RWPE2 (cell line): ENCODE data around the gene CMIP.

ENCODE experiments used
- ATAC-seq: fragments of 200-7000 bp; cut with Tn5 transposase; 3 replicates; pipeline ENCODE4 v1.9.1; 2021; ENCODE audit warnings: low read depth
- DNase-seq: peaks from one replicate; pipeline ENCODE4 v3.0.0-alpha.2; 2020; ENCODE audit warnings: low spot score
- H3K27ac ChIP-seq: fragments of 450-650 bp; 2 replicates; pipeline ENCODE4 v1.5.1; 2017; ENCODE audit warnings: mild to moderate bottlenecking; ENCODE audit not compliant: poor library complexity, severe bottlenecking
- H3K27me3 ChIP-seq: fragments of 250-450 bp; sonication (Bioruptor Pico); 2 replicates; pipeline ENCODE4 v1.5.1; 2021; ENCODE audit warnings: mild to moderate bottlenecking, moderate library complexity; ENCODE audit not compliant: insufficient read depth, poor library complexity, severe bottlenecking
- H3K36me3 ChIP-seq: fragments of 250-450 bp; sonication (Bioruptor Pico); 2 replicates; pipeline ENCODE4 v1.5.1; 2020; ENCODE audit warnings: low read depth, mild to moderate bottlenecking, moderate library complexity
- H3K4me1 ChIP-seq: fragments of 250-450 bp; sonication (Bioruptor Pico); 2 replicates; pipeline ENCODE4 v1.5.1; 2021; ENCODE audit warnings: mild to moderate bottlenecking, moderate library complexity; ENCODE audit not compliant: insufficient read depth, poor library complexity, severe bottlenecking
- H3K4me3 ChIP-seq: fragments of 250-450 bp; sonication (Bioruptor Pico); 2 replicates; pipeline ENCODE4 v1.5.1; 2021; ENCODE audit warnings: mild to moderate bottlenecking, moderate library complexity; ENCODE audit not compliant: severe bottlenecking
- H3K9me3 ChIP-seq: fragments of 250-450 bp; sonication (Bioruptor Pico); 2 replicates; pipeline ENCODE4 v1.5.1; 2021; ENCODE audit warnings: mild to moderate bottlenecking, moderate library complexity; ENCODE audit not compliant: severe bottlenecking
- TF ChIP-seq, protein P1 (sequence below): fragments of 450-650 bp; IDR thresholded peaks from one replicate; pipeline ENCODE4 v1.5.1; 2017; ENCODE audit warnings: mild to moderate bottlenecking, moderate library complexity; ENCODE audit not compliant: poor library complexity, severe bottlenecking

Gene CMIP

DNA sequence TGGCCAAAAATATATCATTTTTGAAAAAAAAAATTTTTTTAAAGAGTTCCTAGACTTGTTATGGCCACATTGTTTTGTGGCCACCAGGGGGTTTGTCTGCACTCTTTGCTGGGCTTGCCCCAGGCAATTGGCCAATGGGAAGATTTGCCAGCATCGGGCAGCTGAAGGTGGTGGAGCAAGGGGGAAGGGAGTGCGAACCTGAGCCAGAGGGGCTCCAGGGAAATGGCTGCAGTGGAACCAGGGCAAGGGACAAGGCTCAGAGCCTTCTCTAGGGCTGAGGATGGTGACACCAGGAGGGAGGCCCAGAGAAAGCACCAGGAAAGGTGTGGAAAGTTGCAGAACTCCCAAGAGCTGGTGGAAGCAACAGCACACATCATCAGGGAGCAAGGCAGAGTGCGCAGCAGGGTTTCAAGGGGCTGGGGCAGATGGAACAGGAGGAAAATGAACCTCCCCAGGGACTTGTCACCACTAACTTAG lies 15.5 kb upstream of the CMIP start:
- Histone ChIP-seq H3K27me3 (no peaks in the 10 kb centered on the region), H3K27ac (no peak overlapping the region), H3K4me1 (peaks cover 3% of the 10 kb centered on the region), H3K36me3 (no peaks in the 10 kb centered on the region), H3K9me3 (no peaks in the 10 kb centered on the region), H3K4me3 (no peak overlapping the region)
- TF ChIP-seq, protein P1, sequence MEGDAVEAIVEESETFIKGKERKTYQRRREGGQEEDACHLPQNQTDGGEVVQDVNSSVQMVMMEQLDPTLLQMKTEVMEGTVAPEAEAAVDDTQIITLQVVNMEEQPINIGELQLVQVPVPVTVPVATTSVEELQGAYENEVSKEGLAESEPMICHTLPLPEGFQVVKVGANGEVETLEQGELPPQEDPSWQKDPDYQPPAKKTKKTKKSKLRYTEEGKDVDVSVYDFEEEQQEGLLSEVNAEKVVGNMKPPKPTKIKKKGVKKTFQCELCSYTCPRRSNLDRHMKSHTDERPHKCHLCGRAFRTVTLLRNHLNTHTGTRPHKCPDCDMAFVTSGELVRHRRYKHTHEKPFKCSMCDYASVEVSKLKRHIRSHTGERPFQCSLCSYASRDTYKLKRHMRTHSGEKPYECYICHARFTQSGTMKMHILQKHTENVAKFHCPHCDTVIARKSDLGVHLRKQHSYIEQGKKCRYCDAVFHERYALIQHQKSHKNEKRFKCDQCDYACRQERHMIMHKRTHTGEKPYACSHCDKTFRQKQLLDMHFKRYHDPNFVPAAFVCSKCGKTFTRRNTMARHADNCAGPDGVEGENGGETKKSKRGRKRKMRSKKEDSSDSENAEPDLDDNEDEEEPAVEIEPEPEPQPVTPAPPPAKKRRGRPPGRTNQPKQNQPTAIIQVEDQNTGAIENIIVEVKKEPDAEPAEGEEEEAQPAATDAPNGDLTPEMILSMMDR: peak; percentile 58
- ATAC-seq (peak; percentile 60; the same call in 2 of the 3 replicates), DNase-seq (no peak)

DNA sequence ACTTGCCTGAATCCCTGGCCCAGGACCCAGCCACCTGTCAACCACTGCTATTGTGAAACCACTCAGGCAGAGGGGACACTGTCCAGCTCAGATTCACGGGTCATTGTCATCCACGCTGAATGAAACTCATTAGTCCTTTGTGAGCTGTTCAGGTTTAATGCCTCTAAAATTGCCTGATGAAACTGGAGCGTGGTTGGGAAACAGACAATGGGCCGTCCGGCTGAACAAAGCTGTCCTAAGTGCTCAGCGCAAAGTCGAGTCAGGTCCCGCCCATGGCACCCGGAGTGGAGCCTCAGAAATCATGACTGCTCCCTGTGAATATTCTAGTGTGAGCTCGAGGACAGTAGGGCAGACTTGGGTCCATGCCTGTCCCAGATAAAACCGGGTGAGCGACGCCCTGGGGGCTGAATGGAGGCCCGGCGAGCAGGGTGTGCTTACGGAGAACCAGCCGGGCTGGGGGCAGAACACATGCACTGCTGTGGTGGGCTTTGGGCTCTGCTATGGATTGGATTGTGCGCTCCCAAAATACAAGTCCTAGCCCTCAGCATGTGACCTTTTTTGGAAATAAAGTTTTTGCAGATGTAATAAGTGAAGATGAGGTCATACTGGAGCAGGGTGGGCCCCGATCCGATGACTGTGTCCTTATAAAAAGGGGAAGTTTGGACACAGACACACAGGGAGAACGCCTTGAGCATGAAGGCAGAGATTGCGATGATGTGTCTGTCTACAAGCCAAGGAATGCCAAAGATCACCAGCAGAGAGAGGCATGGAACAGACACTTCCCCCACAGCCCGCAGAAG lies 12.9 kb upstream of the CMIP start:
- no peaks in the 10 kb centered on the region for H3K4me1 ChIP-seq
- H3K27ac ChIP-seq: no peak overlapping the region
- H3K36me3 ChIP-seq: no peaks in the 10 kb centered on the region
- TF ChIP-seq, protein P1: no peak
- no peak overlapping the region for H3K4me3 ChIP-seq
- no peaks in the 10 kb centered on the region for H3K27me3 ChIP-seq
- no peaks in the 10 kb centered on the region for H3K9me3 ChIP-seq
- ATAC-seq (peak; percentile 29; the same call in 1 of the 3 replicates), DNase-seq (no peak)

GRCh38 chr16:81432937-81433557 lies 11.6 kb upstream of the CMIP start:
- TF ChIP-seq, protein P1: no peak
- no peak overlapping the region for H3K27ac ChIP-seq
- DNase-seq (no peak), ATAC-seq (no peak)
- H3K27me3 ChIP-seq: no peaks in the 10 kb centered on the region
- no peak overlapping the region for H3K4me3 ChIP-seq
- no peaks in the 10 kb centered on the region for H3K9me3 ChIP-seq
- no peaks in the 10 kb centered on the region for H3K36me3 ChIP-seq
- peaks cover 2% of the 10 kb centered on the region for H3K4me1 ChIP-seq

GRCh38 chr16:81435103-81435502 lies 9.5 kb upstream of the CMIP start:
- peaks cover 7% of the 10 kb centered on the region for H3K4me1 ChIP-seq
- H3K27me3 ChIP-seq: no peaks in the 10 kb centered on the region
- ATAC-seq: no peak
- no peak overlapping the region for H3K27ac ChIP-seq
- no peak for DNase-seq
- H3K4me3 ChIP-seq: no peak overlapping the region
- TF ChIP-seq, protein P1: no peak
- H3K36me3 ChIP-seq: no peaks in the 10 kb centered on the region
- H3K9me3 ChIP-seq: no peaks in the 10 kb centered on the region
